H1 (cell line): ENCODE data around the gene WWP2. TPM values are rescaled to one million over a fixed set of nuclear protein-coding genes. Genes with fewer than 3 reads are reported as not detected.

Experiments
- SP2 ChIP-seq: IDR thresholded peaks from 2 replicates; pipeline ENCODE4 v1.6.1; 2012; ENCODE audit warnings: mild to moderate bottlenecking, low read length, inconsistent platforms
- polyA plus RNA-seq, 7 experiments: library from polyadenylated mRNA; depleted of rRNA in 3 of 7; stranded (reverse) in 5 of 7; unstranded in 2 of 7; fragments of >200 nt in 5 of 7; fragments of 200-250 nt in 2 of 7; gene quantifications; 1 replicate in 5 of 7; 2 replicates in 1 of 7; 4 replicates in 1 of 7; pipeline versions ENCODE4 v1.2.1 to v1.2.3, GENCODE V29; 2011 to 2013; ENCODE audit warnings: missing spikeins in 2 of 7, mixed read lengths in 2 of 7
- total RNA-seq: library from RNA; stranded (reverse); fragmentation: NEBNext Ultra II Directional; extraction: Animal tissue kit (Norgen Biotek cat#: 25700); gene quantifications from 2 replicates; pipeline ENCODE4 v1.2.1, GENCODE V29; 2021

WWP2 gene
- total and polyA plus RNA-seq, 2 of the 8 experiments (the other 6 are each of a cell fraction or from before 2014, with no cell fraction given), result 14.1 to 42.2 TPM

- no peak for TF ChIP-seq SP2
Observed at GRCh38 chr16:69781118-69781517, 19.0 kb downstream of the WWP2 start (continued).
